HepG2 (cell line): ENCODE results near the gene PEMT. TPM values are rescaled to one million over a fixed set of nuclear protein-coding genes. Genes with fewer than 3 reads are reported as not detected.

ENCODE experiments used
- ATAD3A ChIP-seq: sonication (generic); formaldehyde crosslinking; IDR thresholded peaks from 2 replicates; pipeline ENCODE4 v1.4.0; 2020; ENCODE audit warnings: missing genetic modification reagents
- CBX5 ChIP-seq: sonication (generic); formaldehyde crosslinking; IDR thresholded peaks from 2 replicates; pipeline ENCODE4 v1.4.0; 2020; ENCODE audit warnings: missing genetic modification reagents, borderline replicate concordance
- CREM ChIP-seq, 2 experiments: sonication (generic) in 1 of 2; formaldehyde crosslinking in 1 of 2; IDR thresholded peaks; 2 replicates each; pipeline versions ENCODE4 v1.4.0 to v1.6.1; 2016 to 2020; ENCODE audit warnings: antibody characterized with exemption in 1 of 2, mild to moderate bottlenecking in 1 of 2, missing genetic modification reagents in 1 of 2
- HMG20A ChIP-seq: IDR thresholded peaks from 2 replicates; pipeline ENCODE4 v1.6.1; 2016; ENCODE audit warnings: borderline replicate concordance
- HNRNPK ChIP-seq: fragments of 200-400 bp; formaldehyde crosslinking; IDR thresholded peaks from 2 replicates; pipeline ENCODE4 v1.6.1; 2018; ENCODE audit warnings: low read length, low read depth, moderate library complexity, mild to moderate bottlenecking; ENCODE audit not compliant: poor library complexity, severe bottlenecking
- ISL2 ChIP-seq: sonication (generic); formaldehyde crosslinking; IDR thresholded peaks from 2 replicates; pipeline ENCODE4 v1.5.0; 2020; ENCODE audit warnings: missing genetic modification reagents
- POLR2AphosphoS5 ChIP-seq: IDR thresholded peaks from 2 replicates; pipeline ENCODE4 v1.6.1; 2012; ENCODE audit warnings: low read depth, low read length
- RFX5 ChIP-seq: IDR thresholded peaks from 2 replicates; pipeline ENCODE4 v1.6.1; 2011; ENCODE audit warnings: low read depth, low read length, improper control_type of control experiment
- SNAI1 ChIP-seq: sonication (generic); formaldehyde crosslinking; IDR thresholded peaks from 2 replicates; pipeline ENCODE4 v1.5.0; 2020; ENCODE audit warnings: mild to moderate bottlenecking, missing genetic modification reagents, borderline replicate concordance
- TBX2 ChIP-seq: sonication (generic); formaldehyde crosslinking; IDR thresholded peaks from 2 replicates; pipeline ENCODE4 v1.5.0; 2020; ENCODE audit warnings: missing genetic modification reagents, mild to moderate bottlenecking, borderline replicate concordance
- TRIM24 ChIP-seq: sonication (generic); formaldehyde crosslinking; IDR thresholded peaks from 2 replicates; pipeline ENCODE4 v1.8.0; 2022; ENCODE audit warnings: mild to moderate bottlenecking, missing genetic modification reagents
- ZNF136 ChIP-seq: sonication (generic); formaldehyde crosslinking; IDR thresholded peaks from 2 replicates; pipeline ENCODE4 v1.8.1; 2022; ENCODE audit warnings: low read depth, mild to moderate bottlenecking, moderate library complexity, missing genetic modification reagents
- ZNF564 ChIP-seq: sonication (generic); formaldehyde crosslinking; IDR thresholded peaks from 2 replicates; pipeline ENCODE4 v1.8.1; 2023; ENCODE audit warnings: mild to moderate bottlenecking, missing genetic modification reagents
- polyA plus RNA-seq, 8 experiments: library from polyadenylated mRNA; depleted of rRNA in 3 of 8; stranded (reverse) in 7 of 8; unstranded in 1 of 8; fragments of >200 nt; fragmentation: Illumina TruSeq in 4 of 8; extraction: Trizol in 4 of 8; gene quantifications; 2 replicates each; pipeline versions ENCODE4 v1.2.1 to v1.2.3, GENCODE V29; 2011 to 2016; ENCODE audit warnings: low read depth in 4 of 8, missing spikeins in 1 of 8, mixed read lengths in 1 of 8; ENCODE audit not compliant: insufficient read depth in 1 of 8
- total RNA-seq, 5 experiments: library from RNA; depleted of rRNA; stranded (reverse); fragments of >200 nt; fragmentation: Illumina TruSeq; extraction: Trizol; gene quantifications; 2 replicates each; pipeline ENCODE4 v1.2.3, GENCODE V29; 2016; ENCODE audit warnings: low read depth in 1 of 5
- TF ChIP-seq, protein P1 (sequence below): sonication (generic); formaldehyde crosslinking; IDR thresholded peaks from 2 replicates; pipeline ENCODE4 v1.4.0; 2020; ENCODE audit warnings: mild to moderate bottlenecking, missing genetic modification reagents
- TF ChIP-seq, protein P2 (sequence below): sonication (generic); formaldehyde crosslinking; IDR thresholded peaks from 2 replicates; pipeline ENCODE4 v1.8.1; 2023; ENCODE audit warnings: missing genetic modification reagents, inconsistent platforms, borderline replicate concordance
- TF ChIP-seq, protein P3 (sequence below): IDR thresholded peaks from 2 replicates; pipeline ENCODE4 v1.6.1; 2018; ENCODE audit warnings: missing genetic modification reagents
- TF ChIP-seq, protein P4 (sequence below): sonication (generic); formaldehyde crosslinking; IDR thresholded peaks from 2 replicates; pipeline ENCODE4 v1.5.1; 2020; ENCODE audit warnings: mild to moderate bottlenecking, missing genetic modification reagents, borderline replicate concordance
- TF ChIP-seq, protein P5 (sequence below): sonication (generic); formaldehyde crosslinking; IDR thresholded peaks from 2 replicates; pipeline ENCODE4 v1.4.0; 2020; ENCODE audit warnings: missing genetic modification reagents
- TF ChIP-seq, protein P6 (sequence below): sonication (generic); formaldehyde crosslinking; IDR thresholded peaks from 2 replicates; pipeline ENCODE4 v1.5.0; 2020; ENCODE audit warnings: missing genetic modification reagents

Gene PEMT
- total and polyA plus RNA-seq, 2 of the 13 experiments (the other 11 are each of a cell fraction or from before 2014, with no cell fraction given) = 31.7 to 43.6 TPM

DNA sequence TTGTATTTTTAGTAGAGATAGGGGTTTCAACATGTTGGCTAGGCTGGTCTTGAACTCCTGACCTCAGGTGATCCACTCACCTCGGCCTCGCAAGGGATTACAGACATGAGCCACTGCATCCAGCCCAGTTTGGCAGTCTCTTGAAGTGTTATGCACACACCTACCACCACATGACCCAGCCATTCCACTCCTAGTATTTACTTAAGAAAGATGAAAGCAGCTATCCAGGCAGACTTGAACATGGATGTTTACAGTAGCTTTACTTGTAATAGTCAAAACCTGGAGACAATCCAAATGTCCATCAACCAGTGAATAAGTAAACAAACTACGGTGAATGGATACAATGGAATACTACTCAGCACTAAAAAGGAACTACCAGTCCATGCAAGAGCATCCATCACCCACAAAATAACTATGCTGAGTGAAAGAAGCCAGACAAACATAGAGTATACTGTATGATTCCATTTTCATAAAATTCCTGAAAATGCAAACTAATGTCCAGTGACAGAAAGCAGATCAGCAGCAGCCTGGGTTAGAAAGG, 57.5 kb downstream of the PEMT start (continued):
- TF ChIP-seq ZNF136 (no peak), ATAD3A (CRISPR knock-in tag) (no peak), POLR2AphosphoS5 (no peak), CREM (IDR thresholded peaks at IDR 0.05) (peak; percentile 91), CREM (CRISPR knock-in tag; IDR thresholded peaks at IDR 0.05) (no peak), HMG20A (CRISPR knock-in tag) (peak; percentile 99), TBX2 (CRISPR knock-in tag) (peak; percentile 98), CBX5 (CRISPR knock-in tag) (peak; percentile 85; the same call in 1 of the 2 replicates), RFX5 (no peak), ZNF564 (CRISPR knock-in tag) (no peak), HNRNPK (no peak), TRIM24 (CRISPR knock-in tag) (peak; percentile 27; the same call in 1 of the 2 replicates), SNAI1 (CRISPR knock-in tag) (peak; percentile 82; the same call in 1 of the 2 replicates), ISL2 (CRISPR knock-in tag) (peak; percentile 99)
- TF ChIP-seq, protein P1, sequence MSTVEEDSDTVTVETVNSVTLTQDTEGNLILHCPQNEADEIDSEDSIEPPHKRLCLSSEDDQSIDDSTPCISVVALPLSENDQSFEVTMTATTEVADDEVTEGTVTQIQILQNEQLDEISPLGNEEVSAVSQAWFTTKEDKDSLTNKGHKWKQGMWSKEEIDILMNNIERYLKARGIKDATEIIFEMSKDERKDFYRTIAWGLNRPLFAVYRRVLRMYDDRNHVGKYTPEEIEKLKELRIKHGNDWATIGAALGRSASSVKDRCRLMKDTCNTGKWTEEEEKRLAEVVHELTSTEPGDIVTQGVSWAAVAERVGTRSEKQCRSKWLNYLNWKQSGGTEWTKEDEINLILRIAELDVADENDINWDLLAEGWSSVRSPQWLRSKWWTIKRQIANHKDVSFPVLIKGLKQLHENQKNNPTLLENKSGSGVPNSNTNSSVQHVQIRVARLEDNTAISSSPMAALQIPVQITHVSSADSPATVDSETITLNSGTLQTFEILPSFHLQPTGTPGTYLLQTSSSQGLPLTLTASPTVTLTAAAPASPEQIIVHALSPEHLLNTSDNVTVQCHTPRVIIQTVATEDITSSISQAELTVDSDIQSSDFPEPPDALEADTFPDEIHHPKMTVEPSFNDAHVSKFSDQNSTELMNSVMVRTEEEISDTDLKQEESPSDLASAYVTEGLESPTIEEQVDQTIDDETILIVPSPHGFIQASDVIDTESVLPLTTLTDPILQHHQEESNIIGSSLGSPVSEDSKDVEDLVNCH (CRISPR knock-in tag) = no peak
- TF ChIP-seq, protein P2, sequence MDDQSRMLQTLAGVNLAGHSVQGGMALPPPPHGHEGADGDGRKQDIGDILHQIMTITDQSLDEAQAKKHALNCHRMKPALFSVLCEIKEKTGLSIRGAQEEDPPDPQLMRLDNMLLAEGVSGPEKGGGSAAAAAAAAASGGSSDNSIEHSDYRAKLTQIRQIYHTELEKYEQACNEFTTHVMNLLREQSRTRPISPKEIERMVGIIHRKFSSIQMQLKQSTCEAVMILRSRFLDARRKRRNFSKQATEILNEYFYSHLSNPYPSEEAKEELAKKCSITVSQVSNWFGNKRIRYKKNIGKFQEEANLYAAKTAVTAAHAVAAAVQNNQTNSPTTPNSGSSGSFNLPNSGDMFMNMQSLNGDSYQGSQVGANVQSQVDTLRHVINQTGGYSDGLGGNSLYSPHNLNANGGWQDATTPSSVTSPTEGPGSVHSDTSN (CRISPR knock-in tag) = no peak
- TF ChIP-seq, protein P3, sequence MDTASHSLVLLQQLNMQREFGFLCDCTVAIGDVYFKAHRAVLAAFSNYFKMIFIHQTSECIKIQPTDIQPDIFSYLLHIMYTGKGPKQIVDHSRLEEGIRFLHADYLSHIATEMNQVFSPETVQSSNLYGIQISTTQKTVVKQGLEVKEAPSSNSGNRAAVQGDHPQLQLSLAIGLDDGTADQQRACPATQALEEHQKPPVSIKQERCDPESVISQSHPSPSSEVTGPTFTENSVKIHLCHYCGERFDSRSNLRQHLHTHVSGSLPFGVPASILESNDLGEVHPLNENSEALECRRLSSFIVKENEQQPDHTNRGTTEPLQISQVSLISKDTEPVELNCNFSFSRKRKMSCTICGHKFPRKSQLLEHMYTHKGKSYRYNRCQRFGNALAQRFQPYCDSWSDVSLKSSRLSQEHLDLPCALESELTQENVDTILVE (CRISPR knock-in tag) = peak; percentile 93
- TF ChIP-seq, protein P4, sequence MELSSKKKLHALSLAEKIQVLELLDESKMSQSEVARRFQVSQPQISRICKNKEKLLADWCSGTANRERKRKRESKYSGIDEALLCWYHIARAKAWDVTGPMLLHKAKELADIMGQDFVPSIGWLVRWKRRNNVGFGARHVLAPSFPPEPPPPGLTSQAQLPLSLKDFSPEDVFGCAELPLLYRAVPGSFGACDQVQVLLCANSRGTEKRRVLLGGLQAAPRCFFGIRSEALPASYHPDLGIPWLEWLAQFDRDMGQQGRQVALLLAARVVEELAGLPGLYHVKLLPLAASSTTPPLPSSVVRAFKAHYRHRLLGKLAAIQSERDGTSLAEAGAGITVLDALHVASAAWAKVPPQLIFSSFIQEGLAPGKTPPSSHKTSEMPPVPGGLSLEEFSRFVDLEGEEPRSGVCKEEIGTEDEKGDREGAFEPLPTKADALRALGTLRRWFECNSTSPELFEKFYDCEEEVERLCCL (CRISPR knock-in tag) = no peak
- TF ChIP-seq, protein P5, sequence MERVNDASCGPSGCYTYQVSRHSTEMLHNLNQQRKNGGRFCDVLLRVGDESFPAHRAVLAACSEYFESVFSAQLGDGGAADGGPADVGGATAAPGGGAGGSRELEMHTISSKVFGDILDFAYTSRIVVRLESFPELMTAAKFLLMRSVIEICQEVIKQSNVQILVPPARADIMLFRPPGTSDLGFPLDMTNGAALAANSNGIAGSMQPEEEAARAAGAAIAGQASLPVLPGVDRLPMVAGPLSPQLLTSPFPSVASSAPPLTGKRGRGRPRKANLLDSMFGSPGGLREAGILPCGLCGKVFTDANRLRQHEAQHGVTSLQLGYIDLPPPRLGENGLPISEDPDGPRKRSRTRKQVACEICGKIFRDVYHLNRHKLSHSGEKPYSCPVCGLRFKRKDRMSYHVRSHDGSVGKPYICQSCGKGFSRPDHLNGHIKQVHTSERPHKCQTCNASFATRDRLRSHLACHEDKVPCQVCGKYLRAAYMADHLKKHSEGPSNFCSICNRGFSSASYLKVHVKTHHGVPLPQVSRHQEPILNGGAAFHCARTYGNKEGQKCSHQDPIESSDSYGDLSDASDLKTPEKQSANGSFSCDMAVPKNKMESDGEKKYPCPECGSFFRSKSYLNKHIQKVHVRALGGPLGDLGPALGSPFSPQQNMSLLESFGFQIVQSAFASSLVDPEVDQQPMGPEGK (CRISPR knock-in tag) = peak; percentile 69; the same call in 1 of the 2 replicates
- TF ChIP-seq, protein P6, sequence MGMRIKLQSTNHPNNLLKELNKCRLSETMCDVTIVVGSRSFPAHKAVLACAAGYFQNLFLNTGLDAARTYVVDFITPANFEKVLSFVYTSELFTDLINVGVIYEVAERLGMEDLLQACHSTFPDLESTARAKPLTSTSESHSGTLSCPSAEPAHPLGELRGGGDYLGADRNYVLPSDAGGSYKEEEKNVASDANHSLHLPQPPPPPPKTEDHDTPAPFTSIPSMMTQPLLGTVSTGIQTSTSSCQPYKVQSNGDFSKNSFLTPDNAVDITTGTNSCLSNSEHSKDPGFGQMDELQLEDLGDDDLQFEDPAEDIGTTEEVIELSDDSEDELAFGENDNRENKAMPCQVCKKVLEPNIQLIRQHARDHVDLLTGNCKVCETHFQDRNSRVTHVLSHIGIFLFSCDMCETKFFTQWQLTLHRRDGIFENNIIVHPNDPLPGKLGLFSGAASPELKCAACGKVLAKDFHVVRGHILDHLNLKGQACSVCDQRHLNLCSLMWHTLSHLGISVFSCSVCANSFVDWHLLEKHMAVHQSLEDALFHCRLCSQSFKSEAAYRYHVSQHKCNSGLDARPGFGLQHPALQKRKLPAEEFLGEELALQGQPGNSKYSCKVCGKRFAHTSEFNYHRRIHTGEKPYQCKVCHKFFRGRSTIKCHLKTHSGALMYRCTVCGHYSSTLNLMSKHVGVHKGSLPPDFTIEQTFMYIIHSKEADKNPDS (CRISPR knock-in tag) = 0 out of 2 replicates have a peak, but pooled peaks have one; percentile 70
